ENCODE data around the gene NAA50.

NAA50 gene

GRCh38 chr3:113695431-113695785, 50.6 kb downstream of the NAA50 start:
- Histone ChIP-seq H3K4me2 (ENCODE audit: low read length) (peak overlapping the region; percentile 79), H2AK5ac (ENCODE audit: low read length) (no peak overlapping the region), H3K27ac (ENCODE audit: low read depth, low read length) (no peak overlapping the region), H3K79me1 (ENCODE audit: low read length) (peaks cover 5% of the 10 kb centered on the region), H3K79me2 (ENCODE audit: control insufficient read depth, insufficient read depth, low read length) (no peaks in the 10 kb centered on the region), H4K8ac (ENCODE audit: low read depth, low read length) (no peak overlapping the region), H3K27me3 (ENCODE audit: insufficient read depth, low read length, poor library complexity) (no peaks in the 10 kb centered on the region), H2BK15ac (replicated peaks; ENCODE audit: low read depth) (no peak overlapping the region), H2BK5ac (ENCODE audit: low read length) (no peak overlapping the region), H3K9ac (ENCODE audit: low read length) (peak overlapping the region; percentile 65), H3K56ac (ENCODE audit: low read length) (peak overlapping the region; percentile 94), H3K36me3 (ENCODE audit: control insufficient read depth, insufficient read depth, low read length) (no peaks in the 10 kb centered on the region), H4K5ac (ENCODE audit: low read length) (no peak overlapping the region), H3K4ac (ENCODE audit: low read depth, low read length) (no peak overlapping the region), H3K4me3 (ENCODE audit: low read length) (peak overlapping the region; percentile 51), H3K4me1 (ENCODE audit: control insufficient read depth, low read depth, low read length) (peaks cover 7% of the 10 kb centered on the region), H2BK120ac (ENCODE audit: low read depth, low read length) (no peak overlapping the region), H3K23ac (ENCODE audit: low read length) (no peak overlapping the region), H3K18ac (ENCODE audit: low read length) (no peak overlapping the region)
- no CpG with 5 or more reads among the region's 8 CpGs for WGBS (ENCODE audit: extremely low coverage, insufficient coverage, low lambda C conversion rate)
- DNase-seq = no peak

DNA sequence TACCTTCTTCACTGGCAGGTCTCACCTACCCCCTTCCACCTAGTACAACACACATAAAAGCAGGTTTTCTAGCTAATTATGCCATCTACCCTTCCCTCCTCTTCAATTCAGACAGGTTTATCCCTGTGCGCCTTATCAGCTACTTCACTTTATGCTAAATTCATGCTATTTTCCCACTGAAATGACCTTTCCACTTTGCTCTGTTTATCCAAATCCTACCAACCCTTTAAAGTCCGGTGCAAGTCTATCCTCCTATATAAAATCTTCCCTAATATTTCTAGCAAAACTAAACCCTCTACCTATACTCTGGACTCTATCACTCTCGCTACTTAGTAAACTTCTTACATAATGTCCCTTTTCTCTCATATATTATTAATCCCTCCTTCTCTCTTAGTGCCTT, 55.6 kb downstream of the NAA50 start:
- Histone ChIP-seq H3K36me3 (ENCODE audit: control insufficient read depth, insufficient read depth, low read length) (no peaks in the 10 kb centered on the region), H2BK120ac (ENCODE audit: low read depth, low read length) (no peak overlapping the region), H3K4ac (ENCODE audit: low read depth, low read length) (no peak overlapping the region), H3K9ac (ENCODE audit: low read length) (no peak overlapping the region), H4K8ac (ENCODE audit: low read depth, low read length) (no peak overlapping the region), H3K27ac (ENCODE audit: low read depth, low read length) (no peak overlapping the region), H3K4me3 (ENCODE audit: low read length) (no peak overlapping the region), H2AK5ac (ENCODE audit: low read length) (no peak overlapping the region), H3K56ac (ENCODE audit: low read length) (no peak overlapping the region), H3K4me2 (ENCODE audit: low read length) (no peak overlapping the region), H2BK5ac (ENCODE audit: low read length) (no peak overlapping the region), H3K27me3 (ENCODE audit: insufficient read depth, low read length, poor library complexity) (no peaks in the 10 kb centered on the region), H3K23ac (ENCODE audit: low read length) (no peak overlapping the region), H4K5ac (ENCODE audit: low read length) (no peak overlapping the region), H2BK15ac (replicated peaks; ENCODE audit: low read depth) (no peak overlapping the region), H3K18ac (ENCODE audit: low read length) (no peak overlapping the region), H3K79me2 (ENCODE audit: control insufficient read depth, insufficient read depth, low read length) (no peaks in the 10 kb centered on the region), H3K79me1 (ENCODE audit: low read length) (peaks cover 9% of the 10 kb centered on the region), H3K4me1 (ENCODE audit: control insufficient read depth, low read depth, low read length) (peaks cover 12% of the 10 kb centered on the region)
- DNase-seq = no peak
- WGBS (ENCODE audit: extremely low coverage, insufficient coverage, low lambda C conversion rate) = 100% methylated on average over 2 of the region's 3 CpGs

- Histone ChIP-seq H2BK5ac (ENCODE audit: low read length) (no peak overlapping the region), H3K36me3 (ENCODE audit: control insufficient read depth, insufficient read depth, low read length) (no peaks in the 10 kb centered on the region), H4K8ac (ENCODE audit: low read depth, low read length) (no peak overlapping the region), H3K79me2 (ENCODE audit: control insufficient read depth, insufficient read depth, low read length) (no peaks in the 10 kb centered on the region), H3K4ac (ENCODE audit: low read depth, low read length) (no peak overlapping the region), H3K79me1 (ENCODE audit: low read length) (peaks cover 5% of the 10 kb centered on the region), H2BK15ac (replicated peaks; ENCODE audit: low read depth) (no peak overlapping the region), H3K4me3 (ENCODE audit: low read length) (no peak overlapping the region), H2AK5ac (ENCODE audit: low read length) (no peak overlapping the region), H3K23ac (ENCODE audit: low read length) (peak overlapping the region; percentile 24), H3K27me3 (ENCODE audit: insufficient read depth, low read length, poor library complexity) (no peaks in the 10 kb centered on the region), H3K18ac (ENCODE audit: low read length) (no peak overlapping the region), H3K27ac (ENCODE audit: low read depth, low read length) (no peak overlapping the region), H2BK120ac (ENCODE audit: low read depth, low read length) (no peak overlapping the region), H3K4me1 (ENCODE audit: control insufficient read depth, low read depth, low read length) (peaks cover 10% of the 10 kb centered on the region), H4K5ac (ENCODE audit: low read length) (no peak overlapping the region), H3K4me2 (ENCODE audit: low read length) (no peak overlapping the region), H3K9ac (ENCODE audit: low read length) (no peak overlapping the region), H3K56ac (ENCODE audit: low read length) (peak overlapping the region; percentile 42)
- DNase-seq = peak; percentile 84
- whole genome bisulfite sequencing (ENCODE audit: extremely low coverage, insufficient coverage, low lambda C conversion rate) = no CpG with 5 or more reads among the region's 2 CpGs
Measured at GRCh38 chr3:113685956-113686721, 59.9 kb downstream of the NAA50 start.

GRCh38 chr3:113685124-113685523, 60.9 kb downstream of the NAA50 start:
- Histone ChIP-seq H3K4me2 (ENCODE audit: low read length) (no peak overlapping the region), H3K36me3 (ENCODE audit: control insufficient read depth, insufficient read depth, low read length) (no peaks in the 10 kb centered on the region), H4K8ac (ENCODE audit: low read depth, low read length) (no peak overlapping the region), H3K4me3 (ENCODE audit: low read length) (no peak overlapping the region), H3K4ac (ENCODE audit: low read depth, low read length) (no peak overlapping the region), H2AK5ac (ENCODE audit: low read length) (no peak overlapping the region), H2BK120ac (ENCODE audit: low read depth, low read length) (no peak overlapping the region), H3K56ac (ENCODE audit: low read length) (no peak overlapping the region), H3K23ac (ENCODE audit: low read length) (no peak overlapping the region), H3K18ac (ENCODE audit: low read length) (no peak overlapping the region), H2BK15ac (replicated peaks; ENCODE audit: low read depth) (no peak overlapping the region), H3K79me1 (ENCODE audit: low read length) (peaks cover 2% of the 10 kb centered on the region), H3K79me2 (ENCODE audit: control insufficient read depth, insufficient read depth, low read length) (no peaks in the 10 kb centered on the region), H3K4me1 (ENCODE audit: control insufficient read depth, low read depth, low read length) (peaks cover 7% of the 10 kb centered on the region), H2BK5ac (ENCODE audit: low read length) (no peak overlapping the region), H3K27ac (ENCODE audit: low read depth, low read length) (no peak overlapping the region), H3K9ac (ENCODE audit: low read length) (no peak overlapping the region), H3K27me3 (ENCODE audit: insufficient read depth, low read length, poor library complexity) (no peaks in the 10 kb centered on the region), H4K5ac (ENCODE audit: low read length) (no peak overlapping the region)
- no peak for DNase-seq
- no CpG with 5 or more reads among the region's 5 CpGs for WGBS (ENCODE audit: extremely low coverage, insufficient coverage, low lambda C conversion rate)

GRCh38 chr3:113684271-113684819, 61.7 kb downstream of the NAA50 start:
- H3K18ac ChIP-seq (ENCODE audit: low read length) = no peak overlapping the region

More at GRCh38 chr3:113684271-113684819, 61.7 kb downstream of the NAA50 start:
- no peak overlapping the region for H3K4me2 ChIP-seq (ENCODE audit: low read length)
- peaks cover 2% of the 10 kb centered on the region for H3K79me1 ChIP-seq (ENCODE audit: low read length)
- no peak overlapping the region for H4K8ac ChIP-seq (ENCODE audit: low read depth, low read length)
- H4K5ac ChIP-seq (ENCODE audit: low read length) = no peak overlapping the region
- H3K36me3 ChIP-seq (ENCODE audit: control insufficient read depth, insufficient read depth, low read length) = no peaks in the 10 kb centered on the region
- no peak overlapping the region for H3K27ac ChIP-seq (ENCODE audit: low read depth, low read length)
- peaks cover 7% of the 10 kb centered on the region for H3K4me1 ChIP-seq (ENCODE audit: control insufficient read depth, low read depth, low read length)
- H3K79me2 ChIP-seq (ENCODE audit: control insufficient read depth, insufficient read depth, low read length) = no peaks in the 10 kb centered on the region
- H2AK5ac ChIP-seq (ENCODE audit: low read length) = no peak overlapping the region
- H3K27me3 ChIP-seq (ENCODE audit: insufficient read depth, low read length, poor library complexity) = no peaks in the 10 kb centered on the region
- no peak overlapping the region for H2BK5ac ChIP-seq (ENCODE audit: low read length)
- H3K23ac ChIP-seq (ENCODE audit: low read length) = no peak overlapping the region
- H2BK120ac ChIP-seq (ENCODE audit: low read depth, low read length) = no peak overlapping the region
- no CpG with 5 or more reads among the region's 3 CpGs for WGBS (ENCODE audit: extremely low coverage, insufficient coverage, low lambda C conversion rate)
- H3K9ac ChIP-seq (ENCODE audit: low read length) = no peak overlapping the region
- no peak overlapping the region for H3K4me3 ChIP-seq (ENCODE audit: low read length)
- no peak overlapping the region for H3K56ac ChIP-seq (ENCODE audit: low read length)
- DNase-seq = no peak
- H3K4ac ChIP-seq (ENCODE audit: low read depth, low read length) = no peak overlapping the region
- no peak overlapping the region for H2BK15ac ChIP-seq (replicated peaks; ENCODE audit: low read depth)
